ENCODE data around the gene SLC44A3.
A peak's percentile ranks its signal among the peaks of the same experiment; 100 is the strongest.

SLC44A3 gene

GRCh38 chr1:94917251-94917650 lies 97.1 kb downstream of the SLC44A3 start:
- H3K9me3 ChIP-seq (ENCODE audit: low read depth, low read length): no peaks in the 10 kb centered on the region
- no peak overlapping the region for H3K4me3 ChIP-seq
- TF ChIP-seq FOXP2 (optimal IDR thresholded peaks at IDR 0.05; ENCODE audit: control extremely low read depth, extremely low read length, insufficient read depth) (no peak), EZH2 (IDR thresholded peaks at IDR 0.05) (no peak), POLR2AphosphoS5 (IDR thresholded peaks at IDR 0.05; ENCODE audit: borderline replicate concordance, low read depth, low read length) (no peak)
- no peak overlapping the region for H3K9ac ChIP-seq (ENCODE audit: insufficient read length)
- peaks cover 21% of the 10 kb centered on the region for H3K36me3 ChIP-seq (ENCODE audit: insufficient read depth, low read length)
- no peak overlapping the region for H3K27ac ChIP-seq
- DNase-seq (ENCODE audit: low read depth, low spot score): no peak

- no peak for DNase-seq (ENCODE audit: low read depth, low spot score)
- H3K36me3 ChIP-seq (ENCODE audit: insufficient read depth, low read length): peaks cover 34% of the 10 kb centered on the region
- no peak for TF ChIP-seq FOXP2 (optimal IDR thresholded peaks at IDR 0.05; ENCODE audit: control extremely low read depth, extremely low read length, insufficient read depth)
- TF ChIP-seq POLR2AphosphoS5 (IDR thresholded peaks at IDR 0.05; ENCODE audit: borderline replicate concordance, low read depth, low read length): no peak
- no peak for TF ChIP-seq EZH2 (IDR thresholded peaks at IDR 0.05)
- no peak overlapping the region; the same call in 1 of the 2 replicates for H3K4me3 ChIP-seq
- H3K9ac ChIP-seq (ENCODE audit: insufficient read length): no peak overlapping the region
- H3K9me3 ChIP-seq (ENCODE audit: low read depth, low read length): no peaks in the 10 kb centered on the region
- peak overlapping the region; percentile 72 for H3K27ac ChIP-seq
These were observed 99.3 kb downstream of the SLC44A3 start for GRCh38 chr1:94919241-94920030.

- Histone ChIP-seq H3K9me3 (ENCODE audit: low read depth, low read length) (no peaks in the 10 kb centered on the region), H3K4me3 (no peak overlapping the region), H3K36me3 (ENCODE audit: insufficient read depth, low read length) (peaks cover 34% of the 10 kb centered on the region), H3K27ac (peak overlapping the region; percentile 72), H3K9ac (ENCODE audit: insufficient read length) (no peak overlapping the region)
- DNase-seq (ENCODE audit: low read depth, low spot score): no peak
- no peak for TF ChIP-seq EZH2 (IDR thresholded peaks at IDR 0.05)
- no peak for TF ChIP-seq FOXP2 (optimal IDR thresholded peaks at IDR 0.05; ENCODE audit: control extremely low read depth, extremely low read length, insufficient read depth)
- no peak for TF ChIP-seq POLR2AphosphoS5 (IDR thresholded peaks at IDR 0.05; ENCODE audit: borderline replicate concordance, low read depth, low read length)
These were observed 99.9 kb downstream of the SLC44A3 start for GRCh38 chr1:94920061-94920460.

GRCh38 chr1:94921977-94922376 lies 101.8 kb downstream of the SLC44A3 start:
- no peak overlapping the region for H3K9ac ChIP-seq (ENCODE audit: insufficient read length)
- H3K9me3 ChIP-seq (ENCODE audit: low read depth, low read length): no peaks in the 10 kb centered on the region
- no peak overlapping the region for H3K27ac ChIP-seq
- H3K36me3 ChIP-seq (ENCODE audit: insufficient read depth, low read length): peaks cover 27% of the 10 kb centered on the region
- no peak overlapping the region for H3K4me3 ChIP-seq
- TF ChIP-seq FOXP2 (optimal IDR thresholded peaks at IDR 0.05; ENCODE audit: control extremely low read depth, extremely low read length, insufficient read depth) (no peak), EZH2 (IDR thresholded peaks at IDR 0.05) (no peak), POLR2AphosphoS5 (IDR thresholded peaks at IDR 0.05; ENCODE audit: borderline replicate concordance, low read depth, low read length) (no peak)
- DNase-seq (ENCODE audit: low read depth, low spot score): no peak

GRCh38 chr1:94922761-94923331 lies 102.7 kb downstream of the SLC44A3 start:
- Histone ChIP-seq H3K9me3 (ENCODE audit: low read depth, low read length) (no peaks in the 10 kb centered on the region), H3K9ac (ENCODE audit: insufficient read length) (no peak overlapping the region), H3K4me3 (peak overlapping the region; percentile 6; the same call in 1 of the 2 replicates), H3K27ac (0 out of 2 replicates have a peak overlapping the region, but pooled peaks have one; percentile 10), H3K36me3 (ENCODE audit: insufficient read depth, low read length) (peaks cover 24% of the 10 kb centered on the region)
- no peak for TF ChIP-seq POLR2AphosphoS5 (IDR thresholded peaks at IDR 0.05; ENCODE audit: borderline replicate concordance, low read depth, low read length)
- TF ChIP-seq EZH2 (IDR thresholded peaks at IDR 0.05): no peak
- TF ChIP-seq FOXP2 (optimal IDR thresholded peaks at IDR 0.05; ENCODE audit: control extremely low read depth, extremely low read length, insufficient read depth): no peak
- DNase-seq (ENCODE audit: low read depth, low spot score): no peak

GRCh38 chr1:94925004-94925403 lies 104.8 kb downstream of the SLC44A3 start:
- peaks cover 18% of the 10 kb centered on the region for H3K36me3 ChIP-seq (ENCODE audit: insufficient read depth, low read length)
- DNase-seq (ENCODE audit: low read depth, low spot score): no peak
- peak overlapping the region; percentile 94 for H3K4me3 ChIP-seq
- peak overlapping the region; percentile 96 for H3K27ac ChIP-seq
- TF ChIP-seq POLR2AphosphoS5 (IDR thresholded peaks at IDR 0.05; ENCODE audit: borderline replicate concordance, low read depth, low read length) (no peak), EZH2 (IDR thresholded peaks at IDR 0.05) (no peak), FOXP2 (optimal IDR thresholded peaks at IDR 0.05; ENCODE audit: control extremely low read depth, extremely low read length, insufficient read depth) (no peak)
- H3K9me3 ChIP-seq (ENCODE audit: low read depth, low read length): no peaks in the 10 kb centered on the region
- H3K9ac ChIP-seq (ENCODE audit: insufficient read length): peak overlapping the region; percentile 93

- TF ChIP-seq FOXP2 (optimal IDR thresholded peaks at IDR 0.05; ENCODE audit: control extremely low read depth, extremely low read length, insufficient read depth) (no peak), EZH2 (IDR thresholded peaks at IDR 0.05) (no peak), POLR2AphosphoS5 (IDR thresholded peaks at IDR 0.05; ENCODE audit: borderline replicate concordance, low read depth, low read length) (no peak; the same call in 1 of the 2 replicates)
- H3K27ac ChIP-seq: peak overlapping the region; percentile 96
- DNase-seq (ENCODE audit: low read depth, low spot score): no peak
- no peaks in the 10 kb centered on the region for H3K9me3 ChIP-seq (ENCODE audit: low read depth, low read length)
- peaks cover 18% of the 10 kb centered on the region for H3K36me3 ChIP-seq (ENCODE audit: insufficient read depth, low read length)
- peak overlapping the region; percentile 94 for H3K4me3 ChIP-seq
- H3K9ac ChIP-seq (ENCODE audit: insufficient read length): peak overlapping the region; percentile 93
These were observed 105.5 kb downstream of the SLC44A3 start for GRCh38 chr1:94925561-94926125.

Measured in SK-N-MC (cell line).